ENCODE data around the gene BNC2. TPM values are rescaled to one million over a fixed set of nuclear protein-coding genes. Genes with fewer than 3 reads are reported as not detected.

The BNC2 gene
- total RNA-seq, 2 donors from 2014 or later: 0.99 to 1.8 TPM

DNA sequence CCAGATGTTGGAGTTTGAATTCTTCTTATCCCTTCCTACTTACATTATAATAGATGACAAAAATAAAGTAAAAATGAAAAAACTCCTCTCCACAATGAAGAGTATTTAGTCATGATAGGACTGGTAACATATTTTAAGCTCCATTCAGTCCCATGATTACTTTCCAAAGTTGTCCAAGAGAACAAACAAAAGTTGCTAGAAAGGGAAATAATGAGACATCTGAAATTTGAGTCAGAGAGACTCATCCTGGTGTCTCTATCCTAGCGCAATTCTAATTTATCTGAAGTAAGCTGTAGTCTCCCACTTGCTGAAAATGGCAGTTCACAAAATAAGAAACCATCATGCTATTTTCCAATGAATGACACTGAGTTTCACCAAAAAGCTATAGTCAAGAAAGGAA, 152.2 kb downstream of the BNC2 start:
- H3K36me3 ChIP-seq (replicated peaks in 1 of 2; ENCODE audit: insufficient read depth in 1 of 2, low read depth in 2 of 2): no peaks in the 10 kb centered on the region
- no peaks in the 10 kb centered on the region for H3K27me3 ChIP-seq
- TF ChIP-seq CTCF (IDR thresholded peaks at IDR 0.05) (no peak), POLR2A (IDR thresholded peaks at IDR 0.05) (no peak)
- no peak overlapping the region for H3K4me3 ChIP-seq
- intact Hi-C loops (cut with DNase I): no loop called here
- H3K4me1 ChIP-seq: no peaks in the 10 kb centered on the region
- H3K9me3 ChIP-seq: no peaks in the 10 kb centered on the region
- DNase-seq (no peak), ATAC-seq (no peak)
- H3K27ac ChIP-seq: no peak overlapping the region
- 83 to 94% methylated on average over 1 of the region's 1 CpG for WGBS, 2 donors

DNA sequence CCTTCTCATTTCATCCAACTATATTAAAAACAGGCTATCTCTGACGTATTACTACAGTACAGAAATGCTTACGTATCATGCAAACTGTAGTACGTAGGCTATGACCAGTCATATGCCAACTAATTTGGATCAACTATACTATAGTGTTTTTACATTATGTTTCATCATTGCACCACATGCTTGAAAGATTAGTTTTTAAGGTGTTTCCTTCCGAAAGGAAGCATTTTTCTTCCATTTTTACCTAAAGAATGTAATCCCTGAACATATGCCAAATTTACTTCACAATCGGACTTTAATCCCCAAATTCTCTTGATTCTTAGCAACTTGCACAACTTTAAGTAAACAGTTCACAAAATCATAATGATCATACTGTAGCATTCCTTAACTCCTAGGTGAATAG, 153.9 kb downstream of the BNC2 start:
- no peak for DNase-seq
- H3K4me1 ChIP-seq: no peaks in the 10 kb centered on the region
- 87 to 92% methylated on average over 5 of the region's 5 CpGs for WGBS, 2 donors

GRCh38 chr9:16715404-16715803, 155.1 kb downstream of the BNC2 start:
- no peak for TF ChIP-seq CTCF (IDR thresholded peaks at IDR 0.05)
- no peak for TF ChIP-seq POLR2A (IDR thresholded peaks at IDR 0.05)
- DNase-seq: peak in 1 of 4 donors; percentile 4
- Histone ChIP-seq H3K27me3 (no peaks in the 10 kb centered on the region), H3K9me3 (no peaks in the 10 kb centered on the region), H3K36me3 (replicated peaks in 1 of 2; ENCODE audit: insufficient read depth in 1 of 2, low read depth in 2 of 2) (no peaks in the 10 kb centered on the region), H3K27ac (no peak overlapping the region), H3K4me1 (no peaks in the 10 kb centered on the region), H3K4me3 (no peak overlapping the region)
- intact Hi-C loops (cut with DNase I): no loop called here
- ATAC-seq: no peak
- WGBS, 2 donors: 61 to 63% methylated on average over 2 of the region's 2 CpGs

More for the DNA sequence above, 153.9 kb downstream of the BNC2 start:
- Histone ChIP-seq H3K27me3 (no peaks in the 10 kb centered on the region), H3K36me3 (replicated peaks in 1 of 2; ENCODE audit: insufficient read depth in 1 of 2, low read depth in 2 of 2) (no peaks in the 10 kb centered on the region), H3K4me3 (no peak overlapping the region), H3K9me3 (no peaks in the 10 kb centered on the region), H3K27ac (no peak overlapping the region)
- intact Hi-C loops (cut with DNase I): no loop called here
- ATAC-seq: no peak
- TF ChIP-seq POLR2A (IDR thresholded peaks at IDR 0.05): no peak
- no peak for TF ChIP-seq CTCF (IDR thresholded peaks at IDR 0.05)

- Histone ChIP-seq H3K27ac (no peak overlapping the region), H3K36me3 (replicated peaks in 1 of 2; ENCODE audit: insufficient read depth in 1 of 2, low read depth in 2 of 2) (no peaks in the 10 kb centered on the region), H3K4me3 (no peak overlapping the region), H3K9me3 (no peaks in the 10 kb centered on the region), H3K27me3 (no peaks in the 10 kb centered on the region), H3K4me1 (no peaks in the 10 kb centered on the region)
- ATAC-seq: no peak
- DNase-seq: no peak
- WGBS, 2 donors: 91 to 97% methylated on average over 4 of the region's 4 CpGs
- TF ChIP-seq POLR2A (IDR thresholded peaks at IDR 0.05): no peak
- TF ChIP-seq CTCF (IDR thresholded peaks at IDR 0.05): no peak
- intact Hi-C loops (cut with DNase I): no loop called here
These were observed 157.7 kb downstream of the BNC2 start for GRCh38 chr9:16712787-16713186.

DNA sequence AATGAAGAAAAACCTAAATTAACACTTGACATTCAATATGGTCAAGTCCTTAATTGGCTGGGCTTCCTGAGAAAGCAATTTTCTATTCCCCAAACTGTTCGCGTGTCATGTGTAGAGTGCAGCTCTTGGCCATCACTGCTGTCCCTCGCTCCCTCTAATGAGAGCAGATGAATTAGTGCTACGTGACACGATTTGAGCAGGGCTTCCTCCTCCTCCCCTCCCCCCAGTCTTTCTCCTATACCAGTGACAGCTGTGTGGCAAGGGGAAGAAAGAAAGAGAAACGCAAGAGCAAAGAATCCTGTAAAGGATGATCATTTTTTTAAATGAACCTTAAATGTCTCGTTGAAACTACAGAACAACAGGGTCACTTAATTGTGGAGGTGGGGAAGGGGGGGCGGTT, 159.6 kb downstream of the BNC2 start:
- no peaks in the 10 kb centered on the region for H3K4me1 ChIP-seq
- H3K9me3 ChIP-seq: no peaks in the 10 kb centered on the region
- intact Hi-C loops (cut with DNase I): no loop called here
- WGBS, 2 donors: 54 to 61% methylated on average over 8 of the region's 8 CpGs
- H3K36me3 ChIP-seq (replicated peaks in 1 of 2; ENCODE audit: insufficient read depth in 1 of 2, low read depth in 2 of 2): no peaks in the 10 kb centered on the region
- TF ChIP-seq POLR2A (IDR thresholded peaks at IDR 0.05) (no peak), CTCF (IDR thresholded peaks at IDR 0.05) (no peak)
- ATAC-seq (no peak), DNase-seq (no peak)
- no peak overlapping the region for H3K4me3 ChIP-seq
- H3K27me3 ChIP-seq: no peaks in the 10 kb centered on the region
- no peak overlapping the region for H3K27ac ChIP-seq
